Measurements from ENCODE around the gene YIPF4.

Gene YIPF4

DNA sequence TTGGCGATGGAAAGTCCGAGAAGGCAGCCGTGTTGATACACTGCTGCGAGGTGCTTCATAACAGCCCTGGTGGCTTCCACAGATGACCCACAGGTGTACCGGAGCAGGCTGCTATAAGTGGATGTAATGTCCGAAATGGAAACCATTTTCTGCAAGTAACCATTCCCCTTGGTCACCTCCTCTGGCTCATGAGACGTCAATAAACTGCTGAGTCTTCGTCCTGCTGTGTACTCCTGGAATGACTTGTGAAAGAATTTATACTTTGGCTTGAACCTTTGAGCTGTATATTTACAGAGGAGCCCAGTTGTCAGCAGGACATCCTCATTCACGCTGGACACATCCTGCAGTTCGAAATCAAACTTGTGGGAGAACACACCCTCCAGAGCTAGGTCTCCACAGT, 27.4 kb upstream of the YIPF4 start:
- DNase-seq: no peak
- Histone ChIP-seq H3K27ac (no peak overlapping the region), H3K36me3 (no peaks in the 10 kb centered on the region), H3K4me3 (ENCODE audit: low read depth, low read length) (no peak overlapping the region), H3K27me3 (ENCODE audit: insufficient read depth, low read depth, severe bottlenecking) (no peaks in the 10 kb centered on the region), H3K9me3 (ENCODE audit: severe bottlenecking) (no peaks in the 10 kb centered on the region)
- TF ChIP-seq CTCF (IDR thresholded peaks at IDR 0.05; ENCODE audit: low read depth, low read length): no peak

DNA sequence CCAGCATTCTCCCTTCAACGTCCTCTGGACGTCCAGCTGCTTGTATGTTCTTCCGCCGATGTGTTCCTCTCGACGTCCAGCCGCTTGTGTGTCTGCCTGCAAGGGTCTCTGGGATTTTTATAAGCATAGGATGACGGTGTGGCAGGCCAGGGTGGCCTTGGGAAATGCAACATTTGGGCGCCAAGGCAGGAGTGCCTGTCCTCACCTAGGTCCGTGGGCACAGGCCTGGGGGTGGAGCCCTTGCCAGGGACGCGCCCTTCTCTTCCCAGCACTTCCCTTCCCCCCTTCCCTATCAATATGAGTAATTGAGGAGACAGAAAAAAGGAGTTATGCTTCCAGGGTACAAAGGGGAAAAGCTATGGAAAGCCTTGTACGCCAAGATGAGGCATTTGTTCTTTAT, 19.5 kb upstream of the YIPF4 start:
- no peak for TF ChIP-seq CTCF (IDR thresholded peaks at IDR 0.05; ENCODE audit: low read depth, low read length)
- H3K4me3 ChIP-seq (ENCODE audit: low read depth, low read length): no peak overlapping the region
- no peaks in the 10 kb centered on the region for H3K36me3 ChIP-seq
- H3K9me3 ChIP-seq (ENCODE audit: severe bottlenecking): no peaks in the 10 kb centered on the region
- no peak overlapping the region for H3K27ac ChIP-seq
- DNase-seq: no peak
- H3K27me3 ChIP-seq (ENCODE audit: insufficient read depth, low read depth, severe bottlenecking): no peaks in the 10 kb centered on the region

DNA sequence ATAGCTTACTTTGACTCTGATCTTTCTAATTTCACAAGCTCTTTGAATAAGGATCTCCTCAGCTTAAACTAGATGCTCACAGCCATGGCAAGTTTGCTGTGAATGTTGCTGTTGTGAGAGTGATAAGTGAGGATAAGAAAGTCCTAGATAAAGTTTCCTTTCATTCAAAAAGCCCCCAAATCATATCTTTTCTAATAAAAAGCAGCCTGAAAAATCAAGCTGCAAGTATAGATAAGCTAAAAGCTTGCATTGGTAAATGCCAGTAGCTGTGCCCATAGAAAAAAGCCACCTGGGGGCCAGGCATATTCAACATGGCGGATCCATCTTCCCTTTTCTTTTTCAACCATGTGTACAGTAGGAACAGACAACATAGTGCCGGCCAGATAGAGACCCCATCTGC, 17.3 kb upstream of the YIPF4 start:
- Histone ChIP-seq H3K4me3 (ENCODE audit: low read depth, low read length) (no peak overlapping the region), H3K27ac (no peak overlapping the region), H3K36me3 (no peaks in the 10 kb centered on the region), H3K27me3 (ENCODE audit: insufficient read depth, low read depth, severe bottlenecking) (no peaks in the 10 kb centered on the region), H3K9me3 (ENCODE audit: severe bottlenecking) (no peaks in the 10 kb centered on the region)
- no peak for TF ChIP-seq CTCF (IDR thresholded peaks at IDR 0.05; ENCODE audit: low read depth, low read length)
- no peak for DNase-seq

GRCh38 chr2:32262105-32262504, 15.6 kb upstream of the YIPF4 start:
- TF ChIP-seq CTCF (IDR thresholded peaks at IDR 0.05; ENCODE audit: low read depth, low read length): no peak
- Histone ChIP-seq H3K36me3 (no peaks in the 10 kb centered on the region), H3K27me3 (ENCODE audit: insufficient read depth, low read depth, severe bottlenecking) (no peaks in the 10 kb centered on the region), H3K4me3 (ENCODE audit: low read depth, low read length) (no peak overlapping the region), H3K9me3 (ENCODE audit: severe bottlenecking) (no peaks in the 10 kb centered on the region), H3K27ac (no peak overlapping the region)
- DNase-seq: no peak

GRCh38 chr2:32264422-32265105, 13.1 kb upstream of the YIPF4 start, which contains the start of gene NLRC4:
TSS of gene NLRC4 (minus strand) at chr2:32264886. CDS start at chr2:32256775, 8,111 bp downstream.
- DNase-seq: no peak
- TF ChIP-seq CTCF (IDR thresholded peaks at IDR 0.05; ENCODE audit: low read depth, low read length): no peak
- Histone ChIP-seq H3K9me3 (ENCODE audit: severe bottlenecking) (no peaks in the 10 kb centered on the region), H3K36me3 (no peaks in the 10 kb centered on the region), H3K27ac (no peak within 1 kb of the TSS), H3K4me3 (ENCODE audit: low read depth, low read length) (no peak within 1 kb of the TSS), H3K27me3 (ENCODE audit: insufficient read depth, low read depth, severe bottlenecking) (no peaks in the 10 kb centered on the region)

- no peak for TF ChIP-seq CTCF (IDR thresholded peaks at IDR 0.05; ENCODE audit: low read depth, low read length)
- H3K27ac ChIP-seq: no peak overlapping the region
- H3K27me3 ChIP-seq (ENCODE audit: insufficient read depth, low read depth, severe bottlenecking): no peaks in the 10 kb centered on the region
- H3K9me3 ChIP-seq (ENCODE audit: severe bottlenecking): no peaks in the 10 kb centered on the region
- no peak for DNase-seq
- no peaks in the 10 kb centered on the region for H3K36me3 ChIP-seq
- no peak overlapping the region for H3K4me3 ChIP-seq (ENCODE audit: low read depth, low read length)
These were observed 6.6 kb upstream of the YIPF4 start for GRCh38 chr2:32271063-32271462.

Measured in WERI-Rb-1 (cell line).